Natural killer cell (primary cell): ENCODE data around the gene SLU7. TPM values are rescaled to one million over a fixed set of nuclear protein-coding genes. Genes with fewer than 3 reads are reported as not detected.

ENCODE experiments used
- ATAC-seq, 3 donors: fragments of 150-1000 bp in 2 of 3; fragments of 200-7000 bp in 1 of 3; cut with Tn5 transposase; 1 replicate in 1 of 3; 2 replicates in 2 of 3; pipeline ENCODE4 v1.10.0; 2021; ENCODE audit warnings: mild to moderate bottlenecking in 2 of 3, moderate library complexity in 2 of 3
- DNase-seq, 2 donors: peaks; one replicate each; pipeline versions ENCODE4 v3.0.0 to v3.0.0-alpha.2; 2013 to 2021; ENCODE audit warnings: mixed read lengths in 1 of 2
- H3K27ac ChIP-seq: one replicate; pipeline ENCODE4 v1.5.1; 2013; ENCODE audit warnings: mild to moderate bottlenecking, low read length
- H3K27me3 ChIP-seq: one replicate; pipeline ENCODE4 v1.6.1; 2013; ENCODE audit warnings: low read length; ENCODE audit not compliant: control insufficient read depth, insufficient read depth
- H3K36me3 ChIP-seq: one replicate; pipeline ENCODE4 v1.6.1; 2013; ENCODE audit warnings: low read length; ENCODE audit not compliant: control insufficient read depth, insufficient read depth
- H3K4me1 ChIP-seq: one replicate; pipeline ENCODE4 v1.6.1; 2013; ENCODE audit warnings: low read length; ENCODE audit not compliant: control insufficient read depth, insufficient read depth
- H3K4me3 ChIP-seq: one replicate; pipeline ENCODE4 v1.5.1; 2013; ENCODE audit warnings: low read length
- H3K9me3 ChIP-seq: one replicate; pipeline ENCODE4 v1.6.1; 2013; ENCODE audit warnings: low read length; ENCODE audit not compliant: control insufficient read depth, insufficient read depth
- H3K27ac Mint-ChIP-seq, 2 donors: one replicate each; pipeline ENCODE4 v1.8.0; 2022; ENCODE audit warnings: mild to moderate bottlenecking in 2 of 2, mixed read lengths in 2 of 2, moderate library complexity in 1 of 2
- H3K27me3 Mint-ChIP-seq, 2 donors: one replicate each; pipeline ENCODE4 v1.8.0; 2022; ENCODE audit warnings: low read depth in 2 of 2, mixed read lengths in 2 of 2
- H3K36me3 Mint-ChIP-seq: one replicate; pipeline ENCODE4 v1.8.0; 2022; ENCODE audit warnings: mixed read lengths
- H3K4me1 Mint-ChIP-seq, 2 donors: one replicate each; pipeline ENCODE4 v1.8.0; 2022; ENCODE audit warnings: mixed read lengths in 2 of 2
- H3K4me3 Mint-ChIP-seq: one replicate; pipeline ENCODE4 v1.8.0; 2022; ENCODE audit warnings: mild to moderate bottlenecking, moderate library complexity, mixed read lengths
- H3K9me3 Mint-ChIP-seq, 2 donors: one replicate each; pipeline ENCODE4 v1.8.0; 2022; ENCODE audit warnings: mixed read lengths in 2 of 2
- CTCF ChIP-seq: fragments of 200-600 bp; IDR thresholded peaks from one replicate; pipeline ENCODE4 v1.8.0; 2022; ENCODE audit warnings: antibody characterized with exemption
- WGBS: methylation state at CpG from one replicate; pipeline ENCODE4 v1.1.7; 2013; ENCODE audit warnings: missing lambda C conversion rate; ENCODE audit not compliant: insufficient coverage; 5-methylcytosine and 5-hydroxymethylcytosine counted together
- intact Hi-C: fragments of 100-400 bp; cut with micrococcal nuclease; formaldehyde crosslinking; loops from one replicate; pipeline ENCODE4 v1.14.2; 2022
- total RNA-seq, 4 donors: library from RNA; stranded (reverse); fragments of 120-200 nt in 1 of 4; gene quantifications; one replicate each; pipeline versions ENCODE4 v1.2.3 to v1.2.4, GENCODE V29; 2013 to 2022

Gene SLU7
- total RNA-seq, 3 donors from 2014 or later (not counting 1 experiment from before 2014, with no cell fraction given): 114 to 143 (median 118) TPM

DNA sequence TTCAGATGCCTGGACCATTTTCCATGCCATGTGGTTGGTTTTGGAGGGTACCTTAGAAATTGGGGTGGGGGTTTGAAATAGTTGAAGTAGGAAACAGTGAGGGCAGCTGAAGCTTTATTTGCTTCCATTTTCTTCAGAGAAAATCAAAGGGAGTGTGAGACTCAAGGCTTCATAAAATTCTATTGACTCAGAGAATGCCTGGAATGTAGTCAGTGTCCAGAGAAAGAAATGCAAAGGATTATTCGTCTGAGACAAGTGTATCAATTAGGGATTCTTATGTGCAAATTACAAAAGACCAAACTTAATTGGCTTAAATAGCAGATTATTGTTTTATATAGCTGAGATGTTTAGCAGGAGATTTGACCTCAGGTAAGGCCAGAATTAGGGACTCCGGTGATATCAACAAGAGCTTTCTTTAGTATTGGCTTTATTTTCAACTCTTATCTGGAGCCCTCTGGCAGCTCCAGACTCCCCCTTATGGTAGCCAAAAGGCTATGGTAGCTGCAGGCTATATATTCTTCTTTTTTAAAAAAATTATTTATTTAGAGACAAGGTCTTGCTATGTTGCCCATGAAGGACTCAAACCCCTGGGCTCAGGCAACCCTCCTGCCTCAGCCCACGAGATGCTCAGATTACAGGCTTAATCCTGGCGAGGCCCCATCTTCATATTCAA lies 41.6 kb upstream of the SLU7 start:
- Histone ChIP-seq H3K27me3 (no peaks in the 10 kb centered on the region), H3K36me3 (no peaks in the 10 kb centered on the region), H3K4me3 (no peak overlapping the region), H3K9me3 (no peaks in the 10 kb centered on the region), H3K27ac (no peak overlapping the region), H3K4me1 (no peaks in the 10 kb centered on the region)
- ATAC-seq (no peak), DNase-seq (peak in 1 of 2 donors; percentile 38)
- WGBS: 95% methylated on average over 3 of the region's 4 CpGs
- no peak for TF ChIP-seq CTCF
- Mint-ChIP-seq H3K27ac (no peak overlapping the region), H3K36me3 (no peaks in the 10 kb centered on the region), H3K9me3 (no peaks in the 10 kb centered on the region), H3K4me3 (no peak overlapping the region), H3K27me3 (peaks cover 1 to 13% of the 10 kb centered on the region in 2 donors), H3K4me1 (peaks cover 4 to 15% of the 10 kb centered on the region in 2 donors)
- intact Hi-C loops: no loop called here

GRCh38 chr5:160458806-160459800 lies 40.2 kb upstream of the SLU7 start:
- Mint-ChIP-seq H3K36me3 (no peaks in the 10 kb centered on the region), H3K4me3 (no peak overlapping the region)
- ATAC-seq: no peak

DNA sequence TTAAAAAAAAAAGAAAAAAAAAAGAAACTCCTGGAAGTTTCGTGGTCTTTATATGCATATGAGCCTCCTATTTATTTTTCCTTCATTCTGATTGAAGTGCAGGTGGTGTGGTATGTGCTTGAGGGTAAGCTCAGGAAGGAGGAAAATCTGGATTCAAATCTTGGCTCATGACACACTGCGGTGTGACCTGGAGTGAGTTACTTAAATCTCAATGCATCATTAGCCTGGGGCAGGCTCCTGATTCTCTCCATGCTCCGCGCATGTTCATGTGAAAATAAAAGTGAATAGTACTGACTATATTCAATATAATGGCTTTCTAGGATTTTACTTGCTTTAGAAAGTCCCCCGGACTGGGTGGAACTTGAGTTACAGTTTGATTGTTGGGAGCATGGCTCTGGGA lies 38.4 kb upstream of the SLU7 start:
- H3K4me1 Mint-ChIP-seq: peaks cover 0 to 14% of the 10 kb centered on the region in 2 donors
- TF ChIP-seq CTCF: no peak
- no peak overlapping the region for H3K27ac ChIP-seq
- no peak overlapping the region for H3K4me3 Mint-ChIP-seq
- H3K27ac Mint-ChIP-seq: no peak overlapping the region
- no peaks in the 10 kb centered on the region for H3K4me1 ChIP-seq
- no peaks in the 10 kb centered on the region for H3K36me3 ChIP-seq
- no peak for ATAC-seq
- WGBS: 98% methylated on average over 4 of the region's 5 CpGs
- no peaks in the 10 kb centered on the region for H3K36me3 Mint-ChIP-seq
- H3K27me3 Mint-ChIP-seq: peaks cover 8 to 17% of the 10 kb centered on the region in 2 donors
- no peaks in the 10 kb centered on the region for H3K27me3 ChIP-seq
- no peaks in the 10 kb centered on the region for H3K9me3 ChIP-seq
- intact Hi-C loops: no loop called here
- no peak overlapping the region for H3K4me3 ChIP-seq
- H3K9me3 Mint-ChIP-seq: no peaks in the 10 kb centered on the region
- DNase-seq: no peak

More at GRCh38 chr5:160458806-160459800, 40.2 kb upstream of the SLU7 start:
- Histone ChIP-seq H3K4me1 (no peaks in the 10 kb centered on the region), H3K36me3 (no peaks in the 10 kb centered on the region), H3K9me3 (no peaks in the 10 kb centered on the region), H3K27ac (no peak overlapping the region), H3K4me3 (no peak overlapping the region), H3K27me3 (no peaks in the 10 kb centered on the region)
- intact Hi-C loops: no loop called here
- Mint-ChIP-seq H3K4me1 (peaks cover 3 to 18% of the 10 kb centered on the region in 2 donors), H3K27ac (no peak overlapping the region), H3K27me3 (peaks cover 4 to 17% of the 10 kb centered on the region in 2 donors), H3K9me3 (no peaks in the 10 kb centered on the region)
- 87% methylated on average over 8 of the region's 8 CpGs for WGBS
- DNase-seq: no peak
- no peak for TF ChIP-seq CTCF
